Colon (tissue), 2 donors: ENCODE measurements around the gene LMO7.
"Not testable (repeated sequence)": the region's sequence is repeated elsewhere in the genome, so short reads cannot be mapped to it uniquely, and the experiment has no call there.

ENCODE experiments used
- FAIRE-seq: peaks from 2 replicates; lab custom pipeline; 2012; peaks lifted over from hg19 to GRCh38; lab: Jason Lieb, UNC
- donor health status: control.
- donor health status: control.

Gene LMO7

DNA sequence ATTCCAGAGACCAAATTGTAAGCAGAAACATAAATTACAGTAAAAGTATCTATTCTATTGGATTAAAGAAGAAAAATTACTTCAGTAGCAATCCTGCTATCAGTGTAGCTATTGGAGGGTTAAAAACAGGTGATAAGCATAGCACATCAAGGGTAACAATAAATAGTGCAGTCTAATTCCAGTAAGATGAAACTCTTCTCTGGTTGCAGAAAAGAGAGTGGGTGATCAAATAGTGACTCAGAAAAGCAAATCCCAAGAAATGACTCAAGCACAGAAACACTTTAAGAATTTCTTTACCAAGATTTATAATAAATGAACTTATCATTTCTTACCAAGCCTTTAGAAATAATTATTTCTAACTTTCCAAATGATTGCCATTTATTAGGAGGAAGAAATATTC, 135.7 kb downstream of the LMO7 start:
- no peak for FAIRE-seq

- no peak for FAIRE-seq
These were observed 138.0 kb downstream of the LMO7 start for GRCh38 chr13:75774176-75774575.

DNA sequence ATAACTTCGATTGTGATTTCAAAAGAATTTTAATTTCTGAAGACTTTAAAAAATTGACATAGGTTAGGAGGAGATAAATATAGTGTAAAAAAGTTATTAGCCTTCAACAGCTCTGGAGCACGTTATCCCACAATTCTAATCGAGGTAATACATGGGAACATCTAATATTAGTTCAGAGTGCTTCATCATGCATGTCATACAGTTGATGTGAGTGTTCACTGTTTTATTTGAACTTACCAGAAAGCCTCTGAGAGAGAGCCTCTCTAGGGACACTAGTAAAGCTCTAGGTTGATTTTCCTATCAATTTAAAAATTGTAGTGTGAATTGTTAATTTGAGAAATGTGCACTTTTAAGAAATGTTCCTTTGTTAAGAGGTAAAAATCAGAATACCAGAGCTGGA, 140.4 kb downstream of the LMO7 start:
- no peak for FAIRE-seq

DNA sequence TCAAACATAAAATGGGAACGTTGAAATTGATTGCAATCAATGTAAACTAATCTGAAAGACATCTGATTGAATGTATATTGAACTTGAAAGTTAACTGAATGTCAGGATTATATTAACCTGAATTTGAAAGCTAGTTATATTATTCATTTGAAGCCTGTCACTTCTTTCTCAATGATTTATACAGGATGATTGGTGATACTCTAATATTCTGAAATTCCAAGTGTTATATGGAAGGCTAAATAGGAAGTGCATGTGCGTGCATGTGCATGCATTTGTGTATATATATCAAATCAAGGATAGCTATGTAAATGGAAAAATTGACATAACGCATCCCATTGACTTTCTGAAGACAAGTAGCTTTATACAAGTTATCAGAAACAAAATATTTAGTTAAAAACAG, 143.3 kb downstream of the LMO7 start:
- no peak for FAIRE-seq

DNA sequence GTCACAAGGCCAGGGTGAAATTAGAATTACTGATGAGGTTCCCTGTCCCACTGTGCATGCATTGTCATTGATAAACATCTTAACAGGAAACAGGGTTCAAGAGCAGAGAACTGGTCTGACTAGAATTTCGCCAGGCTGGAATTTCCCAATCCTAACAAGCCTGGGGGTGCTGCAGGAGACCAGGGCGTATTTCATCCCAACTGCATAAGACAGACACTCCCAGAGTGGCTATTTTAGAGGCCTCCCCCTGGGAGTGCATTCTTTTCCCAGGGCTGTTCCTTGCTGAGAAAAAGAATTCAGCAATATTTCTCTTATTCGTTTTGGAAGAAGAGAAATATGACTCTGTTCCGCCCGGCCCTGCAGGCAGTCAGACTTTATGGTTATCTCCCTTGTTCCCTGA, 144.0 kb downstream of the LMO7 start:
- not testable (repeated sequence) for FAIRE-seq

- FAIRE-seq, result no peak
These were observed 146.9 kb downstream of the LMO7 start for GRCh38 chr13:75782985-75783384.

GRCh38 chr13:75784003-75784402, 147.9 kb downstream of the LMO7 start:
- no peak for FAIRE-seq

DNA sequence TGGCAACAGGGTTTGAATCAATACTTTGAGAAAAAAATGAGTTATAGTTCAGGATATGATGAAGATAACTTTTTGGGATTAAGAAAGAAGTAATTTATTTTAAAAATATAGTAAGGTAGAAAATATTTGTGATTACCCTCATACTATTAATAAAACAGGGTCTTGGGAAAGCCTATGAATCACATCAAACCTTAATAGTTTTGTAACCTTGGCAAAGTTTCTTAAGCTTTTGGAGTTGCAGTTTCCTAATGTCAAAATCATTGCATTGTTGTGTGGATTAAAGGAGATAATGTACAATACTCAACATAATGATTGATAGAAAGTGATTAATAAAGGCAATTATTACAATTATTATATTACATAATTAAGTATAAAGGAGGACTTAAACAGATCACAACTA, 149.0 kb downstream of the LMO7 start:
- FAIRE-seq, result no peak

GRCh38 chr13:75787249-75787928, 151.3 kb downstream of the LMO7 start:
- no peak for FAIRE-seq

DNA sequence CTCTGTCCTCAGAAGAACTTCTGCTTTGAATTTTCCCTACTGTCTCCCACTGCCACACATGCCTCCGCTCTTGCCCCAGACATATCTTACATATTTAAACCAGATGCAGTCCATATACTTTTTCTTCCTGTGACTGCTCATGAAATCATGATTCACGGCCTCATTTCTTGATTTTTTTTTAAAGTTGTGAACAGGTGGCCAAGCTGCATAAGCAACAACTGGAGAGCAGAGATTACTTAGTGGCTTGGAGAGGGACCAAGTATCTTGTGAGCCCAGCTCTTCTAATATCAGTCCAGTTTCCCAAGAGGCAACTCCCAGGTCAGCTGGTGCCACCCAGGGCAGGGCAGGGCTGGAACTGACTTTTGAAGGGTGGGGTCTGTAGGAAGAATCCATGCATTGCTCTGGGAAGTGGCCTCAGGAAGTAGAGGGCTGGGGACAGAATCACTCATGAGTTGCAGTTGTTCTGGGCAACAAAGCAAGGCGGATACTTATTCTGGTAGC, 152.4 kb downstream of the LMO7 start:
- no peak for FAIRE-seq

- FAIRE-seq, result no peak
These were observed 153.5 kb downstream of the LMO7 start for GRCh38 chr13:75789451-75790197.

DNA sequence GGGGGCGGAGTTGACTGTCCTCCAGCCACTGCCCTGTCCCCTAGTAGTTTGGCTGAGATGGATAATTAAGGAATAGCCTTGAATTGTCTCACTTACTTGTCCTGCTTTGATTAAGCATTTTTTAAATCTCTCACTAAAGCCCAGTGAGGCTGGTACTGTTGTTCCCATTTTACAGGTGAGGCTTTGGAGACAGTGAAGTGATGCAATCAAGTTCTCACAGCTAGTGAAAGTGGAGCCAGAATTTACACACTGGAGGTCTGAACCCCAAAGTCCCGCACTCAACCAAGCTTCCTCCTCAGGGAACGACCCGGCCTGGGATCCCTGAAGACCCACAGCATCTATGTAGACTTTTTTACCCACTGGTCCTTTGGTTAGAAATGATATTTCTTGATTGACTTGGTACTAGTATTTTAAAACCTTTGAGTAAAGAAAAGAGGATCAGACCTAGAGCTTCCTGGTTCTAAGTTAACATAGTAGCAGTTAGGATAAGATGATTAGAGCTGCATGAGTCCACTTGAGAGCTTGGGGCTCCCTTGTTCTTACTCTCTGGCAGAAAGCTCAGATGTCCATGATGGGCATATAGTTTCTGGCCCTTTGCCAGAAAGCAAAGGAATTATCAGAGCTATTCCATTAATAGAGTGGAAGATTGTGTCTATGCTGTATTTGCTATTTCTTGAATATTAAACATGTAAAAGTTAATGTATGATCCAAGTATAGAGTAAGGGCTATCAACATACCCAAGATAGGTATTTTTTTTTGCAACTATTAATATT, 154.3 kb downstream of the LMO7 start:
- FAIRE-seq, result no peak

DNA sequence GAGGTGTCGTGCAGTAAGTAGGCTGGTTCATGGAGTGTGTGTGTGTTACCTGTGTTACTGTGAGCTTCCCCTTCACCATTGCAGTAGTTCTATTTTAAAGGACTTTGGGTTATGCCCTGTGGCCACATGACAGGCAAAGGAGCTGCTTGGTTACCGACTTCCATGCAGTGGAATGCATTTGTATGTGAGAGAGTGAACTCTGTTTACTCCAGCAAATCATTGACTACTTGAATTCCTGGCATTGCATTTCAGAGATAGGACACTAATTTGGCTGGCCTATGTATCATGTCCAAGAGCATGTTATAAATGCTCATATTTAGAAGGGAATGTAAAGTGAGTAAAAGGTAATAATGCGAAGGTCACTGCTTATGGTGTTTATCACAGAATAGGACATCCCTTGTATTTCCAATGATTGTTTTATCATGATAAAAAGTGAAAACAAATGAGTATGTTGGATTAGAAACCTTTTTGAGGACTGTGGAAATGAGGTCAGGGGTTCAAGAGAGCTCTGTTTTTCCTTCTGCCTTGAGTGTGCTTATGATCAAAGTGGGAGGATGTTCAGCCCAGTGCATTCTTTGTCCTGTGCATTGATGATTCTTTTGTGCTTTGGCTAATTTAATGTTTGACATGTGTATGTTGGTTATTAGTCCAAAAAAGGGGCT, 156.5 kb downstream of the LMO7 start:
- no peak for FAIRE-seq

GRCh38 chr13:75793188-75793567, 157.0 kb downstream of the LMO7 start:
- not testable (repeated sequence) for FAIRE-seq

DNA sequence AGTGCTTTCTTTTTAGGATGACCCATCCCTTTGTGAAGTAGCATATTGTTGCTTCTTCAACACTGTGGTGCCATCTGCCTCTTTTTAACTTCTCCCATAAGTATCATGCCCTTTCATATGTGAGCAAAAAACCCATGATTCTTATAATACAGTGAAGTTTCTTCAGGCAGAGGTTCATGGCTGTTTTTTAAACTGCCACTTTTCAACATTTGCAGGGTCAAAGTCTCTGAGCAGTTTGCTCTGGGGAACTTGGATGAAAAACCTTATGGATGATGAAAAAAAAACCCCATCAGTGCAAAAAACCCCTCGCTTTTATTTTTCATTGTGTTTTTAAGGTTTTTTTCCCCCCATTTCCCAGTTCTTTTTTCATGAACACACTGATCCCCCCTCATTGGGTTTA, 158.5 kb downstream of the LMO7 start:
- no peak for FAIRE-seq

DNA sequence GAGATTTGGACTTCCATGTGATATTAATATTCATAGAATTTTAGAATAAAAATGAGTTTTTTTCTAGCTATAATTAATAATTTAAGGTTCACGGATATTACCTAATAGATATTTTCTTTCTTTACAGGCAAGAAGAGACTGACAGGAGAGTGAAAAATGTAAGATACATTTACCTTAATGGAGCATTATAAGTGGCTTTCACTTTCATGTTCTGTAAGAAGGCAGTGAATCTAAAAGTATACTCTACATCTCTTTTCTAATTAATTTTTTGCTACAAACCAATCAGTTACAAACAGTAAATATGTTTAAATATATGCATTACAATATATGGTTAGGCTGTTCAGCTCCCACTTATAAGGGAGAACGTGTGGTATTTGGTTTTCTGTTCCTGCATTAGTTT, 159.1 kb downstream of the LMO7 start:
- FAIRE-seq, result peak; percentile 41

GRCh38 chr13:75796825-75797224, 160.7 kb downstream of the LMO7 start:
- no peak for FAIRE-seq

GRCh38 chr13:75797239-75797638, 161.1 kb downstream of the LMO7 start:
- FAIRE-seq, result no peak

DNA sequence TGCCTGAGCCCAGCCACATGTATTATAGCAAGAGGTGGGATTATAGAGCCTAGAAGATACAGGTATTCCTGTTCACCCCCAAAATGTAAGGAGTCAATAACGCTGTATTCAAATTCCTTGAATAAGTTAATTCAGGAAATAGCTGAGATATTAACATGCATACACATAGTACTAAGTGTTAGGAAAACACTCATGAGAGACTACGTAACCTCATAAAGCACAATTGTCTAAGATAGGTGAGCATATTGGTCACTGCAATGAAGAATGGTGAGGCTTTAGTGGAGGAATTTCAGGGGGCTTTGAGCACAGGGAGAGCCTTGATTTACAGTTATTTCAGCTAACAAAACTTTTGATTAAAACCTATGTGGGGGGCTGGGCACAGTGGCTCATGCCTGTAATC, 161.6 kb downstream of the LMO7 start:
- no peak for FAIRE-seq

- peak; percentile 80 for FAIRE-seq
These were observed 162.5 kb downstream of the LMO7 start for GRCh38 chr13:75798353-75799255.

- no peak for FAIRE-seq
These were observed 164.4 kb downstream of the LMO7 start for GRCh38 chr13:75800545-75800944.
